ENCODE measurements around the gene CLTB.

- TF ChIP-seq CTCF (IDR thresholded peaks at IDR 0.05), result no peak
- TF ChIP-seq POLR2A (IDR thresholded peaks at IDR 0.05), result no peak
Measured at GRCh38 chr5:176383961-176384360, 32.4 kb downstream of the CLTB start.

All from testis (tissue), 2 donors.